Measurements from ENCODE around the gene ZFYVE28.

ZFYVE28 gene

DNA sequence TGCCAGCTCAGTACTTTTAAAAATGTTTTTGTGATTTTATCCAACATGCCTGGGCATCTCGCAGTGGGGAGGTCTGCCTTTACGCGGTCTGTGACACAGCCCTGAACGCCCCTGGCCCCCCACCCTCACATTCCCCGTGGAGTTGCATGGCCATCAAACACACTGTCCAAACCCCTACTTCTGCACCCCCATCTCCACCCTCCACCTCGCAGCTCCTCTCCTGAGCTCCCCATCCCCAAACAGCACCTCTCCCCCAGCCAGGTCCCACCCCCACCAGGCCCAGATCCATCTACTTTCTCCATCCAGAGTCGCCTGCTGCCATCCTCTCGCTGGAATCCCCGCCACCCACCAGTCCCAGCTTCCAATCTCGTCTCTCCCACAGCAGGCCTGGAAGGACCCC lies 9.5 kb downstream of the ZFYVE28 start:
- no peak for DNase-seq

DNA sequence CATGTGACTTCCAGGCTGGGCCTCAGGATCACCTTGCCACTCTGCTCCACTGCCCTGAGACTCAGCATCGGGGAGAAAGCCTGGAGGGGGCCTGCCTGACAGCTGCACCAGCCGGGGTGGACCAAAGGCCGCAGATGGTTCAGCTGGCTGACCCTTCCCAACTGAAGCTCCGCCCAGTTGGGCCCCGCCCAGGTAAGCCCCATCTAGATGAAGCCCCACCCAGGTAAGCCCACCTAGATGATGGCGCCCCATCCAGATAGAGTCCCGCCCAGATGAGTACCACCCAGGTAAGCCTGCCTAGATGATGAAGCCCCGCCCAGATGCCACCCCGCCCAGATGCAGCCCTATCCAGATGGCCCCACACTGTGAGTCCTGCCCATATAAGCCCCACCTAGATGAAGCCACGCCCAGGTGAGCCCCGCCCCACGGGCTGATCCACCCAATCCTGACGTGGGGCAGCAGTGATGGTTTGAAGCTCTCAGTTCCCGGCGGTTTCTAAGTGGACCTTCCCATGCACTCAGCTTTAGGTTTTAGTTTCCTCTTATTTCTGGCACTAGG lies 10.0 kb downstream of the ZFYVE28 start:
- DNase-seq: no peak

DNA sequence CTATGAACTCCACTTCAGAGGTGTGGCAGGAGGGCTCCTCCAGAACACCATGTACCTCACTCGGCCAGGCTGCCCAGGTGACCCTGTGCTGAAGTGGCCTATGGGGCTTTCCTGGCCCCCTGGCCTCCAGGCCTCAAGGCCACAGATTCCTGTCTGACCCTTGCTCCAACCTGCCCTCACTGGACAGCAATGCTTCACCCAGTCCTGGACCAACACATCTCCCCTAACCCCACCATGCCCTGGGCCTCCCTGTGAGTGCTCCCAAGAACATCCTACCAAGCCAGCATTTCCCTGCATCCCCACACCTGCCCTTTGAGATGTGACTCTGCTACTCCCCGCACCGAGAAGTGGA lies 10.5 kb downstream of the ZFYVE28 start:
- no peak for DNase-seq

DNA sequence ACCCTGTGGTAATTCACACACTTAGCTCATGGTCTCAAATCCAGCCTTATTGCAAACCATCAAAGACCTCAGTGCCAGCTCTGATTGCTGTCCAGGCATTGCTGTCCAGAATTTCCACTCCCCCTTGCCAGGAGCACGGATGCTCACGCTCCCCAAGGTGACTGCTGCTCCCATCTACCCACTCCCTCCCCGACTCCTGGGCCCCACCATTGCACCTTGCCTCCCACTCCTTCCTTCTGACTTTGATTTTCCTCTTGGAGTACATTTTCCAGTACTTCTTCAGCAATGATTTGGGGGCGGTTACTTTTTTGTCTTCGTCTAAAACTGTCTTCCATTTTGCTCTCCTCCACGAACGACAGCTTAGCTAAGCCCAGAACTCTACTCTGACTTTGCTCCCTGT lies 11.5 kb downstream of the ZFYVE28 start:
- DNase-seq: no peak

DNA sequence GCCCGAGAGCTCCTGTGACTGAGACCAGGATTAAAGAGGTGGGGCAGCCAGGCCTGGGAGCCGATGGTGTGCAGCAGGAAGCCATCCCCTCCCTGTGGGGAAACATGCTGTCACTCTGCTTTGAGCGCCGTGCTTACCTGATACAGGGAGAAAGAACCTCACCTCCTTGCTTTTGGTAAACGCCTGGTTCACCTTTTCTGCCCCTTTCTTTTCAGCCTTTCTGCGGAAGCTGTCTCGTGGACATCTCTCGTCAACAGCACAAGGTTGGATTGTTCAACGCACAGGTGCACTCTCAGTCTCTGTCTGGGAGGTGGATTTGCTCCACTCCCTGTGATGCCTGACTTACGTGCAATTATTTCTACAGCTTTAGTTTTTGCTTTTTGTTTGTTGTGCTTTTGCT lies 12.0 kb downstream of the ZFYVE28 start:
- no peak for DNase-seq

DNA sequence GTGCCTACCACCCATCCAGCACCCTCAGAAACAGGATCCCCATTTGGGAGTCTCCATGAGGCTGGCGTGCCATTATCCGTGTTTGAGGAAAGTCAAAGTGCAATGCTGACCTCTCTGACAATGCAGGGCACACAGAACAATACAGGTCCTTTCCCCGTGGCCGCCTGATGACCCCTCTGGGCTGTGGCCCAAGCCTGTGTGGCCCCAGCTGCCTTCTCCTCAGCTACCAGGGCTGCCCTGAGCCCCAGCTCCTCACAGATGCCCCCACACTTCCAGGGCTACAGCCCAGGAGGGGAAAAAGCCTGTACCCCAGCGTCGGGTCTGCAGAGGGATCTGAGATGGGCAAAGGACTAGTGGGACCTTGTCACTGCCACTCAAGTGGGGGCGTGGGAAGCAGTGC lies 15.5 kb downstream of the ZFYVE28 start:
- no peak for DNase-seq

DNA sequence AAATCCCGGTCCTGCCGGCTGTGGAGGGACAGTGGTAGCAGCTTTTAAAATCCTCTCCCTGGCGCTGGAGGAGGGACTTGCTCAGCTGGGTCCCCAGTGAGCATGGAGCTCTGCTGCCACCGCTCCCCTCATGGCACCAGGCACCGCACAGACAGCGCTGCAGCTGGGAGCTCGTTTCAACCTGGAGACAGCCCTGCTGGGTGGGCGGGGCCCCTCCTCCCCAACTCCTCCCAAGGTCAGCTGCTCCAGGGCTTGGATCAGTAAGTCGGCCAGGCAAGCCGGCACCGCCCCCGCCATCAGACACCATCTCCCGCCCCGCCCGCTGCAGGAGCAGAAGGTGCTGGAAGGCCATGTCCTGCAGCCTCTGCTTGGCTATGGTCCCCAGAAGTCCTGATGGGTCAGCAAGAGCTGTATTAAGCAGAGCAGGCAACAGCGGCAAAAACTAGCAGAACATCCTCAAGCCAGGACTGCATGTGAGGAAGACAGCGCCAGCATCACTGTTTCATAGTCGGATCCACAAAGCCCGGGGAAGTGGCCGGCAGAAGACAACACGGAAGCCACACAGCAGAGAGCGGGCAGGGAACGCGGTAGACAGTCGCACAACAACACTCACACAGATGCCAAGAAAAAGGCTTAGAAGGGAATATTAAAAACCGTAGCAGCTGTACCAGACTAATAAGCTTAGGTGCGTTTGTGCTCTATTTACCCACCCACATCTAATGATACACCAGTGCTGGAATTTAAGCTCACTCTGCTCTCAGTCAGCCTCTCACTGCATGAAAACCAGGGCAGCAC lies 16.2 kb downstream of the ZFYVE28 start:
- no peak for DNase-seq

DNA sequence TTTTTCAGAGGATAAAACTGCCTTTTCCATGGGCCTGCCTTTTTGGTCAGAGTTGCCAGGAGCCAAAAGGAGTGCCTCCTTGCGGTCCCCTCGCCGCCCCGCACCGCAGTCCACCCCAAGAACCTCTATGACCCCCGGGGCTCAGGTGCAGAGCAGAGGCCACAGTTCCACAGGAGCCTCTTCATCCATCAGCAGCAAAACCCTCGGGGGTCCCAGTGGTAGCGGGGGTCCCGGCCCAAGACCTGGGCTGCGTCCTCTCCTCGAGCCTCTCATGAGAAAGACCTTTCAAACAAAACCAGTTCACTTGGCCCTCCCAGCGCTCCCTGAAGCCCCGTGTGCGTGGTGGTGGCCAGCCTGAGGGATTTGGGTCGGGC lies 16.8 kb downstream of the ZFYVE28 start:
- no peak for DNase-seq

DNA sequence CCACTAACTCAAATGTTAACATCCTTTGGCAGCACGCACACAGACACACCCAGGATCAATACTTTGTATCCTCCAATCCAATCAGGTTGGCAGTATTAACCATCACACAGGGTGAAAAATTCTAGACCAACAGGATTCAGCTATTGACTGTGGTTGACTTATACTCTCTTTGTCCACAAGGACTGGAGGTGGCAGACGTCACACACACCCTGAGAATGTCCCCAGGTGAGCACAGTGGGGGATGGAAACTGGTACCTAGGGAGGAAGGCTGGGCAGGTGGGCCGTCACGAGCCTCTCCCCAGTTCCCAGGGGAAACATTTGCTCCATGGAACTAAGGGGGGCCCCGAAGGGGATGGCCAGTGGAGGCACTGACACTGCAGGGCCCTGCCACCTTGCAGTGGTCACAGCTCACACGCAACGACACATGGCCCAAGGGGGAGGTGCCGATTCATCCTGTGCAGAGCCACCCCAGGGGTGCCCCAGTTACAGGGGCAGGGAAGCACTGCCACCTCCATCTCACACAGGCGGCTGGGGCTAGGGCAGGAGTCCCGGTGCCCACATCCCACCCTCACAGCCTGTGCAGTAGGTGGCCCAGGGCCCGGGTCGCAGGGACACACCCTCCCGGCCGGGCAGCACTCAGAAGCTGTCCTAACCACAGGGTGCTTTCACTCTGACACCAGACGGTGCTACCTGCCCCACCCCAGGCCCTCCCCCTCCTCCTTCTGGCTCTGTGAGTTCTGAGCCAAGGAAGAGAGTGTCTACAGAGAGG lies 17.4 kb downstream of the ZFYVE28 start:
- no peak for DNase-seq

DNA sequence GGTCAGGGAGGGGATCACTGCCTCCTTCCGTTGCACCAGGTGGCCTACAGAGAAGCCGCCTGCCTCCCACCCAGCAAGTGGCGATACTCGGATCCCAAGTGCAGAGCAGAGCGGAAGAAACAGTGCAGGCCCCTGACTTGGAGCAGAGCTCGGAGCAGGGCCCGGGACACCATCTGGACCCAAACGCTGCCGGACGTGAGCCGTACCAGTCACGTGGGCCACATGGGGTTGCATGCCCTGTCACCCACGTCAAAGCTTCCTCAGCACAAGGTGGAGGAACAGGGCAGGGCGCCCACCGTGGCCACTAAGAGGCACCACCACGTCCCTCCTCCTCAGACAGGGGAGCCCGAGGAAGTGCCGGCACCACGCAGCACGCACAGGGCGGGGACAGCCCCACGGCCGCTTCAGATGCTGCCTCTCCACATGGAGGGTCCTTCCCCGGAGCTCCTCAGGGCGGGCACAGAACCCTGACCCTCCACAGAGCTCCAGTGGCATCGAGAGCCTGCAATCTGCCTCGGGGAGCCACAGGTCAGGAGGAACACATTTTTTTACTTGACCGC lies 18.7 kb downstream of the ZFYVE28 start:
- no peak for DNase-seq

DNA sequence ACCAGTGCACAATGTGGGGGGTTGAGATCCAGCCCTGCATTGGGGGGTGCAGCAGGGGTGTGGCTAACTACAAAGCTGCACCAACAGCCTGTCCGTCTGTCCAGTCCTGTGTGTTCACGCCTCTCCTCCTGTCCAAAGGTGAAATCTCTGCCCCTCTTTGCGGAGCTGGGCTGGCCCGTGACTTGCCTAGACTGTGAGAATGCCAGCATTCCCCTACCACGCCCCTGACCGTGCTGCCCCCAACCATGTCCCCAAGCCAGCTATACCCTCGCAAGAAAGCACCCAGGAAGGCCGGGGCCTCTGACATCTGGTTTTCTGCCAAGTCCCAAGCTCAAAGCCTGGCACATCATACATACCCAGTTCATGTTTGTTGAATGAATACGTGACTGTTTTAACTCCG lies 19.2 kb downstream of the ZFYVE28 start:
- DNase-seq: no peak

DNA sequence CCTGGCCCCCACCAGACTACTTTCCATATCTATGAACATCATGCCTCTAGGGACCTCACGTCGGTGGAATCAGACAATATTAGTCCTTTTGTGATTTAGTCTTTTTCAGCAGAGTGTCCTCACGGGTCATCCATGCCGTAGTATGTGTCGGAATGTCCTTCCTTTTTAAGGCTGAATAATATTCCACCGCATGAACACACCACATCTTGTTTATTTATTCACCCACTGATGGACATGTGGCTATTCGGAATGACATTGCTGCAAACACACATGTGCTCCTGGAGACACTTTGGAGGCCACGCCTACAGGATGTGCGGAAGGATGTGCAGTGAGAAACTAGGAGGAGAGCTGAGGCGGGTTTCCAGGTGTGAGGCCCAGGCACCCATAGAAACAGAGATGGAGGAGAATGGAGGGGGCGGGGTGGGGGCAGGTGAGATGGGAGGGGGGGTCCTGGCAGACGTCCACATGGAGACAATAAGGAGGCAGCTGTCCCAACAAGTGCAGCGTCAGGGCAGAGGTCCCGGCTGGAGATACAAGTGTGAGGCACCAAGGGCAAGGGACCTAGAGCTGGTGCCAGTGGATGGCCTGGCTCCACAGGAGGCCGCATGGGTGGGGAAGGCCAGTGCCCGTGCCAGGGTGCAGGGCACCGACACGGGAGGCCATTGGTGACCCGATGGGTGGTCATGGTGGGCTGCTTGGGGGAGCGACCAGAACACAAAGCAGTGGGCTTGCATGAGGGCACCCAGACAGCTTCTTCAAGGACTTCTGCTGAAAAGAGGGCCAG lies 20.7 kb downstream of the ZFYVE28 start:
- no peak for DNase-seq

DNA sequence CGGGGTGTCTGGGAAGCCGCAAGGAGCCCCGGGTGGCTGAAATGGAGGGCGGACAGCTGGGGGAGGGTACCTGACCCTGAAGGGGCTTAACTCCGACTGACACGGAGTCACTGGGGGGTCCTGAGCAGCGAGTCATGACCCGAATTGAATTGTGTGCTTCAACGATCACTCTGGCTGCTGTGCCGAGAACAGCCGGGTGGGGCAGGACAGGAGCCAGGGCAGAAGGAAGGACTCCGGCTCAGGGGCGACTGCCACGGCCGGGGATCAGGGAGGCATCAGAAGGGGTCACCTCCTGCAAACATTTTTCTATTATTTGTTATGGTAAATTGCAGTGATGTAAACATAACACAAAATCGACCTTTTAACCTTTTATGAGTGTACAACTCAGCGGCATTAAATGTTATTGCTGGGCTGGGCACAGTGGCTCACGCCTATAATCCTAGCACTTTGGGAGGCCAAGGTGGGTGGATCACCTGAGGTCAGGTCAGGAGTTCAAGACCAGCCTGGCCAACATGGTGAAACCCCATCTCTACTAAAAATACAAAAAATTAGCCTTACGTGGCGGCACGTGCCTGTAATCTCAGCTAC lies 21.6 kb downstream of the ZFYVE28 start:
- no peak for DNase-seq

DNA sequence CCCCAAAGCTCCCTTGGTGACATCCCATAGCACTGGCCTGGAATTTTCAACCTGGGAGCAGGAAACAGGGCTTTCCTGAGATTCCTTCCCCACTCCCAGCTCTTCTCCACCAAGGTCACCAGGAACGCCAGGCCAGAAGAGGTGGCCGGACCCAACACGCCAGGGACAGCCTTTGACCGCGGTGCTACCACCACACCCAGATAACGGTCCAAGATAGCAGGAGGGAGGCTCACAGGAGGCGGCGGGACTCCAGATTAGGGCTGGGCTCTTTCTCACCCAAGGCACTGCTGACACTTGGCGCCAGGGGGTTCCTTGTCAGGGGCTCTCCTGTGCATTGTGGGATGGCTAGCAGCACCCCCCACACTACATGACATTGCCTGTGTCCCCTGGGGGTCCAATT lies 22.9 kb downstream of the ZFYVE28 start:
- DNase-seq: no peak

DNA sequence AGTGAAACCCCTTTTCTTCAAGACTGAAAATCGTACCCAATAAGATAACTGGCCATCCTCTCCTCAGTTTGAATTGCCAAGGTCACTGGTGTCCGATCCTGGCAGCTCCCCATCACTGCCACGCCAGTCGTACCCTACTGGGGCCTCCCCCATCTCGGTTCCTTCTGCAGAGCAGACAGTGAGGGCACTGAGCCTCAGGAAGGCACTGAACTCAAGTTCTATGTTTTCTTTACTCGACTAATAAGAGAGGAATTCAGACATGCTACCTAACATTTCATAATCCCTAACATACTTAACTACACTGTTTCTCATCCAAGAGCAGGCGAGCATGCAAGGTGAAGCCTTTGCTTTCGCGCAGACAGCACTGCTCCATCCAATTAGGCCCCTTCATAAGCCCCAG lies 23.4 kb downstream of the ZFYVE28 start:
- DNase-seq: no peak

DNA sequence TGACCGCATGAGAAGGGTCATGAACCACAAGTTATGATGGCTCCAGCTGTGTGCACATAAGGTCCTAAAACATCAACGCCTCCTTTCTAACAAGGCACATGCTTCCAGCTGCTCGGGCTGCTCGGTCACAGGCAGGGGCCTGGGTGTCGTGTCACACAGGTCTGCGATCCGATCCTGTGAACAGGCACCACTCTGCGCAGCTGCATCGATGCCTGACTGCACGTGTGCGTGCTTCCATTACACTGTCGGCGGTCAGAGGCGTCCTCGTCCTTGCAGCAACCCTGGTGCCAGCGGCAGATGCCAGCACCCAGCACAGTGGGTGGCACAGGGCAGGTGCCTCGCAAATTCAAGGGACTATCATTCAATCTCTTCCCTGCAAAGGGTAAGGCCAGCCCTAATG lies 23.9 kb downstream of the ZFYVE28 start:
- DNase-seq: no peak

DNA sequence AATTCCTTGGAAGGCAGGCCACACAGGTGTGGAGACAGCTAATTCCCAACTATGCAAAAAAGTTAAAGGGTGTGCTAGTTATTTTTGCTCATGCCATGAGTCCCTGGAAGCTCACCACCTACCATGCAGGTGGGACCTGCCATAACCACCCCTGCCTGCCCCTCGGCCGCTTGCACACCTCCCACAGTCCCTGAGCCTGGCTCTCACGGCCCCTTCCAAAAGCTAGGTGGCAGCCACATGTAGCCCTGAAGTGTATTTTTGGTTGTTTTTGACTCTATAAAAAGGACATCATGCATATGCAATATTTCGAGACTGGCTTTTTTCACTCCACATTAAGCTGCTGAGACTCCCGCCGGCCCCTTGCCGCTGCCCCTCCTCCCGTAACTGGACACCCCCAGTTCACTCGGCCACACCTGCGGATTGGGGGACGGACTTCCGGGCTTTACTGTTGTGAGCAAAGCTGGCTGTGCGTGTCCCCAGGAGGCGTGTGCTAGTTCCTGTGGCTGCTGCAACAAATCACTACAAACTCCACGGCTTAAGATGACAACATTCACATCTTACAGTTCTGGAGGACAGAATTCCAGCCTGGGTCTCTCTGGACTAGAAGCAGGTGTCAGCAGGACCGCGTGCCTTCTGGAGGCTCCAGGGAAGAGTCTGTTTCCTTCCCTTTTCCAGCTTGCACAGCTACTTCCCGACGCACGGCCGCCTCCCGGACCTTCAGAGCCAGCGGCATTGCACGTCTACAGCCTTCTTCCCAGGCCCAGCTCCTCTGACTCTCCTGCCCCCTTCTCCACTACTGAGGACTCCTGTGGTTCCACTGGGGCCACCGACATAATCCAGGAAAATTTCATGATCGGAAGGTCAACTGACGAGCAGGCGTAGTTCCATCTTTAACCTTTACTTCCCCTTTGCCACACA lies 24.8 kb downstream of the ZFYVE28 start:
- no peak for DNase-seq

DNA sequence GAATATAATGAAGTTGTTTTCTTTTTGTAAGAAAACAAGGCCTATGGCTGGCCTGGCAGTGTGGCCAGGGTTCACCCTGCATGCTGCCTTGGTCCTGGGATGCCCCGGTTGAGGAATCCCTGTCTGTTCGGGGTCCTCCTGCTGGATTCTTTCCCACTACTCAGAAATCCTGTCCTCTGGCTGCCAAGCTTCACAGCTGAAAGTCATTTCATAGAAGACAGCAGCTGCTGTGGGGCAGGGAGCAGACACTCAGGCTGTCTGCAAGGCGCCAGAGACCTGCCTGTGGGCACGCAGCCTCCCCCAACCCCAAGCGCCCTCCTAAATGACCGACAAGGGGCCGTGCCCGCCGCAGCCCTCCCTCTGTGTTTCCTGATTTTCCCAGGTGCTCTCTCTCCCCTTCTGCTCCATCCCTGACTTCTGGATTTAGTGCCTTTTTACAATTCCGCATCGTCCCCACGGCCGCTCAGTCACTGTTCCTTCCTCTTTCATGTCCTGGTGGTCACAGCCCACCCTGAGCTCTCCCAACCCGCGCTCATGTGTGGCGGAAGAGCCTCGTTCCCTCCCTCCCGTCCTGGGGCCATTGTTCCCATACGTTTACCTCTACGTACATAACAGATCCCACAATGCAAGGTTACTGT lies 27.5 kb downstream of the ZFYVE28 start:
- DNase-seq: no peak

DNA sequence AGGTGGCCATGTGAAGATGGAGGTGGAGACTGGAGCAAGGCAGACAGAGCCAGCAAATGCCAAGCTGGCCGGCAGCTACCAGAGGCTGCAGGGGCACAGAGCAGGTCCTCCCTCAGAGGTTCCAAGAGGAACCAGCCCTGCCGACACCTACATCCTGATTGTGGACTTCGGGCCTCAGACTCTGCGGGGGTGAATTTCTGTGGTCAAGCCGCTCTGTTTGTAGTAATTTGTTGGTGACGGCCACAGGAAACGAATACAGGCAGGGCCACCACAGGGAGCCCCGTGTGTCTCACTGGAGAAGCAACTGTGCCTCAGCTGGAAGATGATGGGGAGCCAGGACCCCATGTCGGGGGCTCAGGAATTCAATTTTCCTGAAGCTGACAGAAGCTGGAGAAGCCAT lies 28.3 kb downstream of the ZFYVE28 start:
- DNase-seq: no peak

DNA sequence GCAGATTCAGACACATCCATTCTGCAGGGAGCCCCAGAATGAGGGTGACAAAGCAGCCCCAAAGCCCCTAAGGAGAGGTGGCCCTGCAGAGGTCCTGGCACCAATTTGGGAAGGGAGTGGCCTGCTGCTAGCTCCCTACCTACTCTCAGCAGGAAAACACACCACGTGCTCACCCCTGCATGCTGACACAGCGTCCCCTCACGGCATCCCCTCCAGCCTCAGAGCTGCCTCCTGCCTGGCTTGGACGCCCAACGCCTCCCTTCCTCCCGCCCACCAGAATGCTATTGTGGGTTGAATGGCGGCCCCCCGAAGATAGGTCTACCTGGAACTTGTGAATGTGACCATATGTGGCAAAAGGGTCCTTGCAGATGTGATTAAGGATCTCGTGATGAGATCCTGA lies 28.8 kb downstream of the ZFYVE28 start:
- DNase-seq: no peak
